ENCODE measurements around the gene CAMK1D. TPM values are rescaled to one million over a fixed set of nuclear protein-coding genes. Genes with fewer than 3 reads are reported as not detected.

CAMK1D gene
- total RNA-seq, 1 experiment from 2014 or later: 6.3 TPM

GRCh38 chr10:12639996-12640944 lies 290.9 kb downstream of the CAMK1D start:
- Histone ChIP-seq H3K18ac (ENCODE audit: insufficient read length, low read depth, low read length) (no peak overlapping the region), H4K5ac (ENCODE audit: insufficient read length, low read depth, low read length) (no peak overlapping the region), H3K56ac (ENCODE audit: insufficient read length, low read depth, low read length) (no peak overlapping the region), H3K4ac (ENCODE audit: low read depth, low read length) (no peak overlapping the region), H2BK5ac (ENCODE audit: insufficient read length, low read length) (no peak overlapping the region), H2BK120ac (ENCODE audit: low read depth, low read length, poor library complexity, severe bottlenecking) (no peak overlapping the region), H3K9me3 (ENCODE audit: control insufficient read depth, low read depth, low read length) (no peaks in the 10 kb centered on the region), H2BK15ac (ENCODE audit: low read depth, low read length) (no peak overlapping the region), H2BK12ac (ENCODE audit: insufficient read length, low read depth, low read length) (no peak overlapping the region), H3K23me2 (ENCODE audit: insufficient read length, low read depth, low read length, poor library complexity, severe bottlenecking) (no peaks in the 10 kb centered on the region), H3K14ac (ENCODE audit: insufficient read depth, low read length) (no peak overlapping the region), H2AK5ac (ENCODE audit: insufficient read length, low read length) (no peak overlapping the region), H3K4me2 (ENCODE audit: insufficient read depth, insufficient read length, low read length) (no peak overlapping the region), H2BK20ac (ENCODE audit: low read depth, low read length, poor library complexity, severe bottlenecking) (no peak overlapping the region), H3K79me1 (ENCODE audit: insufficient read depth, low read depth, low read length, poor library complexity, severe bottlenecking) (no peaks in the 10 kb centered on the region), H3K27ac (ENCODE audit: insufficient read length, low read depth, low read length) (no peak overlapping the region), H4K91ac (ENCODE audit: insufficient read length, low read depth, low read length) (no peak overlapping the region), H4K20me1 (ENCODE audit: control insufficient read depth, insufficient read depth, insufficient read length) (no peaks in the 10 kb centered on the region), H3K9ac (ENCODE audit: extremely low read depth, insufficient read length, low read length) (no peak overlapping the region), H2AFZ (ENCODE audit: low read length) (no peak overlapping the region), H3K27me3 (ENCODE audit: insufficient read depth, low read length) (no peaks in the 10 kb centered on the region), H3K79me2 (ENCODE audit: insufficient read depth, low read length) (no peaks in the 10 kb centered on the region), H3T11ph (ENCODE audit: low read length) (no peak overlapping the region), H4K8ac (replicated peaks; ENCODE audit: insufficient read length, low read depth, low read length) (no peak overlapping the region), H3K4me1 (ENCODE audit: insufficient read depth, low read length) (no peaks in the 10 kb centered on the region; the same call in 1 of the 2 replicates), H3K23ac (ENCODE audit: insufficient read length, low read depth, low read length) (no peak overlapping the region)
- Mint-ChIP-seq H3K4me3 (no peak overlapping the region), H3K9me3 (no peaks in the 10 kb centered on the region), H3K27me3 (ENCODE audit: low read depth) (no peaks in the 10 kb centered on the region), H3K27ac (peak overlapping the region in 2 of 3 experiments; percentile 54 to 67; a peak in 3 of 7 replicates), H3K4me1 (peaks cover 19 to 26% of the 10 kb centered on the region in 2 experiments), H3K36me3 (ENCODE audit: insufficient read depth in 1 of 3, low read depth in 3 of 3) (no peaks in the 10 kb centered on the region)
- no peak for TF ChIP-seq CTCF (conservative IDR thresholded peaks at IDR 0.05)
- WGBS (ENCODE audit: extremely low coverage, insufficient read length, low lambda C conversion rate): no CpG with 5 or more reads among the region's 12 CpGs
- DNase-seq: no peak

Data from H9 (cell line).